Adipose tissue (tissue), 3 donors: ENCODE measurements around the gene SP1. TPM values are rescaled to one million over a fixed set of nuclear protein-coding genes. Genes with fewer than 3 reads are reported as not detected.
"Not testable (repeated sequence)": the region's sequence is repeated elsewhere in the genome, so short reads cannot be mapped to it uniquely, and the experiment has no call there.

Experiments used
- H3K27ac ChIP-seq: one replicate; pipeline ENCODE4 v1.5.1; 2013; ENCODE audit warnings: low read depth, low read length
- WGBS, 3 donors: extraction: QIAGEN DNeasy Blood & Tissue Kit; methylation state at CpG; one replicate each; pipeline ENCODE4 v1.1.7; 2013; 5-methylcytosine and 5-hydroxymethylcytosine counted together
- polyA plus RNA-seq, 3 donors: library from polyadenylated mRNA; stranded (reverse); fragments of 200-250 nt; gene quantifications; one replicate each; pipeline ENCODE4 v1.2.3, GENCODE V29; 2013
- donor health status: healthy with polysubstance abuse.
- donor health status: Bipolar disorder and iron deficiency.
- donor health status: healthy.

Gene SP1
- polyA plus RNA-seq, 3 donors, result 13.5 to 24.2 (median 14.6) TPM

DNA sequence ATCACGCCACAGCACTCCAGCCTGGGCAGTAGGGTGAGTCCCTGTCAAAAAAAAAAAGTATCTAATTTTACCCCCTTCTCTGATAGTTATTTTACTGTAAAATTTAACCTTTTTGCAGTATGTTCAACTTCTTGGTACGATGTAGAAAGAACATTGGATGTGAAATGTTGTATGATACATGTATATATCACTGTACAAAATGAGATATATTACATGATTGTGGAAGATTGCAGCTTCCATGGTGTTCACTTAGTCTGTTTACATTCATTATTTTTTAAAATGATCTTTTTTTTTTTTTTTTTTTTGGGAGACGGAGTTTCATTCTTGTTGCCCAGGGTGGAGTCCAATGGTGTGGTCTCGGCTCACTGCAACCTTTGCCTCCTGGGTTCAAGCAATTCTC, 9.0 kb downstream of the SP1 start:
- H3K27ac ChIP-seq, result no peak overlapping the region
- WGBS, 3 donors, result 91 to 93% (median 92%) methylated on average over 4 of the region's 4 CpGs

DNA sequence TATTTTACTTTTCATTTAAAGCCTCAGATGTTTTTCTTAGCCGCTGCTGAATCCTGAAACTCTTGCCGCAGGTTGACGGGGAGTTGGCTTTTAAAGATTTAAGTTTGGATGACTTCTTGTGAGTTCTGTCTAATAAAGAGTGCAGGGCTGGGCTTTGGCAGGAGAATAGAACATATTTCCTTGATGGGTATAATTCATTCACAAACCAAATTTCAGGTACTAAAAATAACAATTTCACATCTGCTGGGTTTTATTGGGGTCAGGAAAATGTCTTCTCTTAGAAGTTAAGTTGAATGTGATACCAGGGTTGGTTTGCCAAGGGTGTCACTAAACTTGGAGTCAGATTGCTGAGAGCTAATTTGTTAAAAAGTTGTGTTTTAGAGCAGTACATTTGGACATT, 9.7 kb downstream of the SP1 start:
- no peak overlapping the region for H3K27ac ChIP-seq
- 74 to 87% (median 75%) methylated on average over 3 of the region's 3 CpGs for WGBS, 3 donors

DNA sequence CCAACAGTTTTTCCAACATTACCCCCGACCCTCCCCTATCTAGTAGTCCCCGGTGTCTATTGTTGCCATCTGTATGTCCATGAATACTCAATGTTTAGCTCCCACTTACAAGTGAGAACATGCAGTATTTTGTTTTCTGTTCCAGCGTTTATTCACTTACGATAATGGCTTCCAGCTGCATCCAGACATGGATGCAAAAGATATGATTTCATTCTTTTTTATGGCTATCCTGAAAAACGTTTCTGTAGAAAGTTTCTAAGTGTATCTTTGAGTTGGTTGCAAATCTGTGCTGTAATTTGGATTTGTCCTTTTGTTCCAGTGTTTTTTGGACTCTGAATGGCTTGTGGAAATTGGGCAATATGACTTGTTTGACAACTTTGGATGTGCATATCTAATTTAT, 11.7 kb downstream of the SP1 start:
- WGBS, 3 donors, result 51 to 65% (median 60%) methylated on average over 5 of the region's 5 CpGs
- H3K27ac ChIP-seq, result no peak overlapping the region

DNA sequence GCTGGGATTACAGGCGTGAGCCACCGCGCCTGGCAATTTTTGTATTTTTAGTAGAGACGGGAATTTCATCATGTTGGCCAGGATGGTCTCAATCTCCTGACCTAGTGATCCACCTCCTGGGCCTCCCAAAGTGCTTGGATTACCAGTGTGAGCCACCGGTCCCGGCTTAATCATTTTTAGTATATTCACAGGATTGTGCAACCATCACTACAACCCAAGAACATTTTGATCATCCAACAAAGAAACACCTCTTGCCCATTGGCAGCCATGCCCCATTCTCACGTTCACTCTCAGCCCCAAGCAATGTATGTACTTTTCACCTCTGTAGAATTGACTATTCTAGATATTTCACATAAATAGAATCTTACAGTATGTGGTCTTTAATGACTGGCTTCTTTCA, 19.9 kb downstream of the SP1 start:
- WGBS, 3 donors, result 89 to 97% (median 97%) methylated on average over 6 to 7 of the region's 7 CpGs
- no peak overlapping the region for H3K27ac ChIP-seq

DNA sequence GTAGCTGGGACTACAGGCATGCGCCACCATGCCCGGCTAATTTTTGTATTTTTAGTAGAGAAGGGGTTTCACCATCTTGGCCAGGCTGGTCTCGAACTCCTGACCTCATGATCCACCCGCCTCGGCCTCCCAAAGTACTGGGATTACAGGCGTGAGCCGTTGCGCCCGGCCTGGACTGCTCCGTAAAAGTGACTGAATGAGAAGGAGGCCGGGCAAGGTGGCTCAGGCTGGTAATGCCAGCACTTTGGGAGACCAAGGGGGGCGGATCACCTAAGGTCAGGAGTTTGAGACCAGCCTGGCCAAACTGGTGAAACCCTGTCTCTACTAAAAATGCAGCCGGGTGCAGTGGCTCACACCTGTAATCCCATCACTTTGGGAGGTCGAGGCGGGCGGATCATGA, 22.4 kb downstream of the SP1 start:
- H3K27ac ChIP-seq, result not testable (repeated sequence)
- 96% methylated on average over 16 of the region's 16 CpGs for WGBS, 3 donors

DNA sequence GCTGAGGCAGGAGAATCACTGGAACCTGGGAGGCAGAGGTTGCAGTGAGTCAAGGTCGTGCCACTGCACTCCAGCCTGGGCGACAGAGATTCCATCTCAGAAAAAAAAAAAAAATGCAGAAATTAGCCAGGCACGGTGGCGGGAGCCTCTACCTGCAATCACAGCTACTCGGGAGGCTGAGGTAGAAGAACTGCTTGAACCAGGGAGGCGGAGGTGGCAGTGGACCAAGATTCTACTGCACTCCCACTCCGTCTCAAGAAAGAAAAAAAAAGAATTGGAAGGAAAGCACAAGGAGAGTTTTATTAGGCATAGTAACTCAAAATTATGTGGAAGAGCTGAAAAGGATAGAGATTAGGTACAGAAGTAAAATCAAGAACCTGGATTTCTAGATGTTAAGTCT, 22.9 kb downstream of the SP1 start:
- 65 to 72% (median 66%) methylated on average over 7 of the region's 7 CpGs for WGBS, 3 donors
- no peak overlapping the region for H3K27ac ChIP-seq

DNA sequence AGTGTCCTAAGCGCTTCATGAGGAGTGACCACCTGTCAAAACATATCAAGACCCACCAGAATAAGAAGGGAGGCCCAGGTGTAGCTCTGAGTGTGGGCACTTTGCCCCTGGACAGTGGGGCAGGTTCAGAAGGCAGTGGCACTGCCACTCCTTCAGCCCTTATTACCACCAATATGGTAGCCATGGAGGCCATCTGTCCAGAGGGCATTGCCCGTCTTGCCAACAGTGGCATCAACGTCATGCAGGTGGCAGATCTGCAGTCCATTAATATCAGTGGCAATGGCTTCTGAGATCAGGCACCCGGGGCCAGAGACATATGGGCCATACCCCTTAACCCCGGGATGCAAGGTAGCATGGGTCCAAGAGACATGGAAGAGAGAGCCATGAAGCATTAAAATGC, 31.0 kb downstream of the SP1 start:
- H3K27ac ChIP-seq, result no peak overlapping the region
- WGBS, 3 donors, result 91 to 98% (median 97%) methylated on average over 5 of the region's 5 CpGs

DNA sequence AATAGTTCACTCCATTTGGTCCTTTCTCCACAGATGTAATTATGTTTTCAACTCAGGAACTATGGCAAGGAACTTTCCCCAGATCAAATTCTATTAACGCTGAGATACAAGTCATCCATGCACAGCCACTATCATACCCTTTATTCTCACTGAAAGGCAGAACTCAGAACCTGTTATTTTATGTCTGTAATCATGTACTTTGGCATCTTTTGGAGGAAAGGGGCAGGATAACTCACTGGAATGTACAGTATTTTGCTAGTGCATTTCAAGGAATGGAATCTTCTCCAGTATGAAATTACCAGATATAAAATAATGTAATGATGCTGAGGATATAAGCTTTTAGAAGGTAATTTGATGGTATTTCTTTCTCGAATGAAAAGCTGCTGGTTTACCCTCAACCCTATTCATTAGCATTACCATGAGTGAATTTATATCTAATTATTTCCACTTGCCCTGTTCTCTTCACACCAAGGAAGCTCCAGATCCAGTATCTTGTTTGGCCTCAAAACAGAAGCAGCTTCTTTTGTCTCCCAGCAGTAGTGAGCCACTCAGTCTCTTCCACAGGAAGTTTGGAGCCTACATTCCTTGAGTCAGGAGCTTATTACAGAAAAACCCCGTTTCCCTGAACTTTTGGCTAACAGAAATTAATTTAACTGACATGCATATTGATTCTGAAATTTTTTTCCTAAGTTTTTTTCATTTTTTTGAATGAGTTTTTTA, 33.7 kb downstream of the SP1 start:
- H3K27ac ChIP-seq, result no peak overlapping the region
- 67 to 77% (median 73%) methylated on average over 3 of the region's 3 CpGs for WGBS, 3 donors

DNA sequence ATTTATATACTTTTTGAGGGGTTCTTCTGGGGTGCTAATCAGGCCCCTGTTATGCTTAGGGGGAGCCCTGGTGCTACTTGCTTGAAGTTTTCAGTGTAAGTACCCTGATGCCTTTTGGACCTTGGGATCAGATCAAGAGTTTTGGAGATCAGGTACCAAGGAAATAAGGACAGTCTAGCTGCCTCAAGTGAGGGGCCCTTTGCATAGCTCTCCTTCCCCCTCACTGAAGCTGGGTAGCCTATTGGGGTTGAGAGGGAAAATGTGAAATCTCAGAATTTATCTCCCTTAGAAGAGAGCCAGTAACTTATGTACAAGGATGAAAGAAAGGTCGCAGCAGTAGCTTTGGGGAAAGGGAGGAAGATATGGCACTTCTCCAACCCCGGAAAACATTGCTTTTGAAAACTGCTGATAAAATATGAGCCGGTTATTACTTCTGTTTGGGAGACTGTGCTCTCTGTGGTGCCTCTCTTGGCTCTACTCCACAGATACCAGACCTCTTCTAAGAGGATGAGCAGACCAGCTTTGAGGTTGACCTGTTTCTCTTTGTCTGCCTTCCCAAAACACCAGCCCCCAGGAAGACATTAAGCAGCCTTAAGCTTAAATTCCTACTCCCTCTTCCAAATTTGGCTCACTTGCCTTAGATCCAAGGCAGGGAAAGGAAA, 34.9 kb downstream of the SP1 start:
- H3K27ac ChIP-seq, result no peak overlapping the region
- WGBS, 3 donors, result 14 to 29% (median 28%) methylated on average over 3 of the region's 3 CpGs

DNA sequence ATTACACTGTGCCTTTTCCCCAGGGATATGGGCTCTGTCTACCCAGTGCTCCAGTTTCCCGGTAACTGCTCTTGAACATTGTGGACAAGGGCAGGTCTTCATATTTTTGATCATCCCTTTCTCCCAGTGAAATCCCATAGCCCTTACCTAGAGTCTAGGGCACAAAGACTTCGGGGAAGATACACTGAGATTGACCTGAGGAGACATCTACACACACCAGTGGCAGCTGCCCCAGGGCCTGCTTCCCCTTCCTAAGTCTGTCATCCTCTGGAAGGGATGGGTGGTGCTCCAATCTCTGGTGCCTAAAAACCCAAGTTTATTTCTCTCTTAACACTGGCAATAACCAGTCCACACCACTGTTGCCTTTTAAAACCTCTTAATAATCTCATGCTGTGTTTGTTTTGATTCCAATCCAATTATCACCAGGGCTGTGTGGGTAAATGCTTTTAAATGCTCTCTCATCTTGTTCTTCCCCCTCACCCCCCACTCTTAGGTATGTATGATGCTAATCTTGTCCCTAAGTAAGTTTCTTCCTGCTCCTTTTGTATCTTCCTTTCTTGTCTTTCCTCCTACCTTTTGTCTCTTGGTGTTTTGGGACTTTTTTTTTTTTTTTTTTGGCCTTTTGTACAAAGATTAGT, 35.9 kb downstream of the SP1 start:
- not testable (repeated sequence) for H3K27ac ChIP-seq
- 76 to 85% (median 79%) methylated on average over 2 of the region's 2 CpGs for WGBS, 3 donors

DNA sequence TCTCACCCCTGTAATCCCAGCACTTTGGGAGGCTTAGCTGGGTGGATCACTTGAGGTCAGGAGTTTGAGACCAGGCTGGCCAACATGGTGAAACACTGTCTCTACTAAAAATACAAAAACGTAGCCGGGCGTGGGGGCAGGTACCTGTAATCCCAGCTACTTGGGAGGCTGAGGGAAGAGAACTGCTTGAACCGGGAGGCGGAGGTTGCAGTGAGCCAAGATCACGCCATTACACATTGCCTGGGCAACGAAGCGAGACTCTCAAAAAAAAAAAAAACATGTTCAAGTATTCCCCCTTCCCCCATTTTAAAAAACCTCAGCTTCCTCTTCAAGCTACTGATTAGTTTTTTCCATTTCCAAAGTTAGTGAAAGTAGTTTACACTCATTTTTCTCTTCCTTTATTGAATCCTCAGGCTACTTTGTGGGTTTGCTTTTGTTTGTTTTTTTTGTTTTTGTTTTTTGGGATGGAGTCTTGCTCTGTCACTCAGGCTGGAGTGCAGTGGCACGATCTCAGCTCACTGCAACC, 37.4 kb downstream of the SP1 start:
- not testable (repeated sequence) for H3K27ac ChIP-seq

DNA sequence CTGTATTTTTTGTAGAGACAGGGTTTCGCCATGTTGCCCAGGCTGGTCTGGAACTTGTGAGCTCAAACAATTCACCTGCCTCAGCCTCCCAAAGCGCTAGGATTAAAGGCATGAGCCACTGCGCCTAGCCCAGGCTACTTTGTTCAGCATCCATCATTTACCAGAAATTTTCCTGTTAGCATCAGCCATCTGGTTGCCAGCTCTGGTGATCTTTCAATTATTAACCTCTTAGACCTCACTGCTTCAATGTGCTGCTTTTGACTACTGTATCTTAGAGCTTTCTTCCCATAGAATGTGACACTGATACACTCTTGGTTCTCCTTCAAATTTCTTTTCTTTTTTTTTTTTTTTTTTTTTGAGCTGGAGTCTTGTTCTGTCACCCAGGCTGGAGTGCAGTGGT, 38.2 kb downstream of the SP1 start:
- 87 to 97% (median 92%) methylated on average over 3 of the region's 3 CpGs for WGBS, 3 donors
- H3K27ac ChIP-seq, result no peak overlapping the region

More for the DNA sequence above, 37.4 kb downstream of the SP1 start:
- WGBS, 3 donors, result 55 to 85% (median 60%) methylated on average over 9 of the region's 9 CpGs

DNA sequence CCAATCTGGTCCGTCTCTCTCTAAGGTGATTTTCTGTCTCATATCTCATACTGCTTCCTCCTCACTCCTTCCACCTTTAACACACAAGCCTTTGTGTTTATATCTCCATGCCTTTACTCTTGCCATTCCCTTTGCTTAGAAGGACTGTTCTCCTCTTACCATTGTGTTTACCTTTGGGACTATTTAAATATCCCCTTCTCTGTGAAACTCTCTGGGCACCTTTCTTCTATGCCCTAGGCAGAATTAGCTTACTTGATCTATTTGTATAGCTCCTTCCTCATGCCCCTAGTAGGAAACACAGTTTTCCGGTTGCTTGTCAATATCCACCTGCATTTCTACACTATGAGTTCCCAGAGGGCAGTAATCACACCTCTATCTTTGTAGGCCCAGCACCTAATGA, 39.8 kb downstream of the SP1 start:
- WGBS, 3 donors, result 85 to 92% (median 86%) methylated on average over 2 of the region's 2 CpGs
- H3K27ac ChIP-seq, result no peak overlapping the region

DNA sequence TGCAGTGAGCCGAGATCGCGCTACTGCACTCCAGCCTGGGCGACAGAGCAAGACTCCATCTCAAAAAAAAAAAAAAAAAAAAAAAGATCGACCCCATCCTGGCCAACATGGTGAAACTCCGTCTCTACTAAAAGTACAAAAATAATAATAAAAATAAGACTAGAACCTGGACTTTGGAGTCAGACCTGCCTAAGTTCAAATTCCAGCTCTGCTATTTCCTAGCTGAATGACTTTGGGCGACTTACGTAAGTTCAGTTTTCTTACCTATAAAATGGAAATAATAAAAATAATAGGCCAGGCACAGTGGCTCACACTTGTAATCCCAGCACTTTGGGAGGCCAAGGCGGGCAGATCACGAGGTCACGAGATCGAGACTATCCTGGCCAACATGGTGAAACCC, 42.3 kb downstream of the SP1 start:
- WGBS, 3 donors, result 87 to 92% (median 90%) methylated on average over 11 to 12 of the region's 12 CpGs

DNA sequence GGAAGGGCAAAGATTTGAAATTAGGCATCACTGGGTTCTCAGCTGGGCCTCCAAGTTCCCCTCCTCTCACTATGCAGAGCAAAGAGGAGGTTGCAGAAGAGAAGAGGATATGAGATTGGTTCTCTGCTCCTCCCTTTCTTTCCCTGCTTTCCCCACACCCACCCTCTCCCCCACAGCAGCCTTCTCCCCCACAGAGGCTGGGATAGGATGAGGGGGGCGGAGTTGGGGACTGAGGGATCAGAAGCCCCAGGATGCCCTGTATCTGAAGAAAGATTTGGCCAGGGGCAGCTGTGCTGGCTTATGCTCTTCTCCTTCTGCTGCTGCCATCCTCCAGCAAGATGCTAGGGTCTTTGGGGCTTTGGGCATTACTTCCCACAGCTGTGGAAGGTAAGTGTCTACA, 43.6 kb downstream of the SP1 start, which contains the start of gene AMHR2:
TSS of gene AMHR2 (plus strand) at position 259 of the 400 bp plus-strand sequence. CDS start at position 339, 80 bp downstream.
- WGBS, 3 donors, result 86 to 100% (median 96%) methylated on average over 1 of the region's 1 CpG
- no peak within 1 kb of the TSS for H3K27ac ChIP-seq

More for the DNA sequence above, 42.3 kb downstream of the SP1 start:
- H3K27ac ChIP-seq, result not testable (repeated sequence)

DNA sequence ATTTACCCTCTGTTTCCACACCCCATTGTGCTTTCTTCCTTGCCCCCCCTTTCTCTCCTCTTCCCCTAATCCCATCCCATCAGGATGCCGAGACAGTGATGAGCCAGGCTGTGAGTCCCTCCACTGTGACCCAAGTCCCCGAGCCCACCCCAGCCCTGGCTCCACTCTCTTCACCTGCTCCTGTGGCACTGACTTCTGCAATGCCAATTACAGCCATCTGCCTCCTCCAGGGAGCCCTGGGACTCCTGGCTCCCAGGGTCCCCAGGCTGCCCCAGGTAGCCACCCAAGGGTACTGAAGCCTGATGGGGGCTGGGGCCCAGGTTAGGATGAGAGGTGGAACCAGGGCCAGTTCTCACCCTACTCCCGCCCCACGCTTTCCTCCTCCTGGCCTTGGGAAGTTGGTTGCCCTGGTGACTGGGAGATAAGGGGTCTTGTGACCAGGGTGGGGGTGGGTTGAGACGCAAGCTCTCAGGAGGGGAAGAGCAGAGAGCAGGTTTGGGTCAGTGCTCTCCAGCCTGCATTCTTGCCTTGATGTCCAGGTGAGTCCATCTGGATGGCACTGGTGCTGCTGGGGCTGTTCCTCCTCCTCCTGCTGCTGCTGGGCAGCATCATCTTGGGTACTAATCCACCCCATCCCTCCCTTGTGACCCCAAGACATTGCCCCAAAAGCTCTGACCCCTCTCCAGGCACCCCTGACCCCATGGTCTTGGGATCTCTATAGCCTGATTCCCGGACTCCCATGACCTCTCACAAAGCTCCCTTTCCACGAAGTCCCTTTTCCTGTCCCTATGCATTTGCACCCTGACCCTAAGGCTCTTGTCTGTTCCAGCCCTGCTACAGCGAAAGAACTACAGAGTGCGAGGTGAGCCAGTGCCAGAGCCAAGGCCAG, 44.9 kb downstream of the SP1 start:
- no peak overlapping the region for H3K27ac ChIP-seq
- 39 to 82% (median 81%) methylated on average over 8 to 9 of the region's 9 CpGs for WGBS, 3 donors

DNA sequence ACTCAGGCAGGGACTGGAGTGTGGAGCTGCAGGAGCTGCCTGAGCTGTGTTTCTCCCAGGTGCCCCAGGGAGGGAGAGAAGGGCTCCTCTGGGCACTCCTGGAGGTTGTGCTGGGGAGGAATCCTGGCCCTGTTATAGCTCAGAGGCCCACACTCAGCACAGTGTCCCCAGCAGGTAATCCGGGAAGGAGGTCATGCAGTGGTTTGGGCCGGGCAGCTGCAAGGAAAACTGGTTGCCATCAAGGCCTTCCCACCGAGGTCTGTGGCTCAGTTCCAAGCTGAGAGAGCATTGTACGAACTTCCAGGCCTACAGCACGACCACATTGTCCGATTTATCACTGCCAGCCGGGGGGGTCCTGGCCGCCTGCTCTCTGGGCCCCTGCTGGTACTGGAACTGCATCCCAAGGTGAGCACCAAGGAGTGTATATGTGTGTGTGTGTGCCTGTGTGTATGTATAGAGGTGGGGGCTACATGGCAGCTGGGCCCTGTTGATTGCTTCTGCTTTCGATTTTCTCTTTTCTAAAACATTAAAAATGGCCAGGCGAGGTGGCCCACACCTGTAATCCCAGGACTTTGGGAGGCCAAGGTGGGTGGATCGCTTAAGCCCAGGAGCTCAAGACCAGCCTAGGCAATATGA, 45.7 kb downstream of the SP1 start:
- WGBS, 3 donors, result 43 to 79% (median 77%) methylated on average over 11 of the region's 11 CpGs

More for the DNA sequence above, 45.7 kb downstream of the SP1 start:
- no peak overlapping the region for H3K27ac ChIP-seq
